SK-N-SH treated with all-trans-retinoic acid at 6 μM for 48 hours (cell line): Measurements from ENCODE around the gene NTMT1.

ENCODE experiments used
- GLIS3 ChIP-seq: fragments of 250-450 bp; sonication (Bioruptor Pico); IDR thresholded peaks from 2 replicates; pipeline ENCODE4 v1.5.0; 2020; ENCODE audit warnings: mild to moderate bottlenecking, moderate library complexity
- PPARA ChIP-seq: fragments of 250-450 bp; sonication (Bioruptor Pico); IDR thresholded peaks from 2 replicates; pipeline ENCODE4 v1.5.0; 2020; ENCODE audit warnings: mild to moderate bottlenecking, borderline replicate concordance
- TOX ChIP-seq: fragments of 250-450 bp; sonication (Bioruptor Pico); IDR thresholded peaks from 2 replicates; pipeline ENCODE4 v1.8.0; 2021; ENCODE audit warnings: mild to moderate bottlenecking, moderate library complexity, borderline replicate concordance
- ZFP30 ChIP-seq: fragments of 450-650 bp; formaldehyde crosslinking; IDR thresholded peaks from 2 replicates; pipeline ENCODE4 v1.5.0; 2022; ENCODE audit warnings: mild to moderate bottlenecking, moderate library complexity
- TF ChIP-seq, protein P1 (sequence below): fragments of 250-450 bp; sonication (Bioruptor Pico); IDR thresholded peaks from 2 replicates; pipeline ENCODE4 v1.8.0; 2020; ENCODE audit warnings: mild to moderate bottlenecking, moderate library complexity, borderline replicate concordance

DNA sequence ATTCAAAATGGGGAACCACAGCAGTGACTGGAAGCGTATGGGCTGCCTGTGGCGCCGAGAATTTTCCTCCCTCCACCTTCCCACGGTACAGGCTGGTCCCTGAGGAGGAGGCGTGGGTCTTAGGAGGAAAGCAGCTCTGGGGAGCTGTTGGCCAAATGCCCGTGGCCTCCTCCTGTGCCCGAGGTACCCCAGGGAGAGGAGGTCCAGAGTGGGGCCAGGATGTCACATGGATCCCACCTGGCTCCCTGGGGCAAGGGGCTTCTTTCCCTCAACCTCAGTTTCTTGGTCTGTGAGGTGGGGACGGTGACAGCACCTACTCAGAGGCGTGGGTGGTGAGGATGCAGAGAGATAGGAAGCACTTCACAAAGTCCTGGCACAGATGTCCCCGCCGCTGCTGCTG lies 56.0 kb downstream of the NTMT1 start:
- TF ChIP-seq PPARA (CRISPR knock-in tag), result no peak
- no peak for TF ChIP-seq ZFP30 (CRISPR knock-in tag)
- no peak for TF ChIP-seq GLIS3
- no peak for TF ChIP-seq TOX (CRISPR knock-in tag)
- TF ChIP-seq, protein P1, sequence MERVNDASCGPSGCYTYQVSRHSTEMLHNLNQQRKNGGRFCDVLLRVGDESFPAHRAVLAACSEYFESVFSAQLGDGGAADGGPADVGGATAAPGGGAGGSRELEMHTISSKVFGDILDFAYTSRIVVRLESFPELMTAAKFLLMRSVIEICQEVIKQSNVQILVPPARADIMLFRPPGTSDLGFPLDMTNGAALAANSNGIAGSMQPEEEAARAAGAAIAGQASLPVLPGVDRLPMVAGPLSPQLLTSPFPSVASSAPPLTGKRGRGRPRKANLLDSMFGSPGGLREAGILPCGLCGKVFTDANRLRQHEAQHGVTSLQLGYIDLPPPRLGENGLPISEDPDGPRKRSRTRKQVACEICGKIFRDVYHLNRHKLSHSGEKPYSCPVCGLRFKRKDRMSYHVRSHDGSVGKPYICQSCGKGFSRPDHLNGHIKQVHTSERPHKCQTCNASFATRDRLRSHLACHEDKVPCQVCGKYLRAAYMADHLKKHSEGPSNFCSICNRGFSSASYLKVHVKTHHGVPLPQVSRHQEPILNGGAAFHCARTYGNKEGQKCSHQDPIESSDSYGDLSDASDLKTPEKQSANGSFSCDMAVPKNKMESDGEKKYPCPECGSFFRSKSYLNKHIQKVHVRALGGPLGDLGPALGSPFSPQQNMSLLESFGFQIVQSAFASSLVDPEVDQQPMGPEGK, result no peak
